ENCODE measurements around the gene ACTR3C.

The ACTR3C gene

DNA sequence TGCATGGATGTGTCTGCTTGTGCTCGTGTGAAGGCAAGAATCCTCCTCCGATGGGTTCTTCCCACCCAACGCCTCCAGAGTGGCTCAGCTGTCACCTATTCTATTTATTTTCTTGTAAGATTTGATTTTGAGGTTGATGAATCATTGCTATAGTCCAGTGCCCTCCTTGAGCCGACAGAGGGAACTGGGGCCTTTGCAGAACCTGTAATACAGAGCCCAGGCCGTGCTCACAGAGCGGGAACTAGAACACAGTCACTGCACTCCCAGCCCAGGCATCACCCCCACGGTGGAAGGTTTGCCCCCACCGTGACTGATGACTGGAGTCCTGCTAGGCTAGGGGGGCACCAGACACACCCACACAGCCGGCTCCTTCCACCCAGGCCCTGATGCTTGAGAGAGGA lies 16.1 kb upstream of the ACTR3C start:
- Histone ChIP-seq H3K4me1 (ENCODE audit: control insufficient read depth, insufficient read depth, low read length) (peaks cover 20% of the 10 kb centered on the region), H3K9ac (ENCODE audit: low read length) (no peak overlapping the region), H3K4me3 (ENCODE audit: low read length) (no peak overlapping the region)

DNA sequence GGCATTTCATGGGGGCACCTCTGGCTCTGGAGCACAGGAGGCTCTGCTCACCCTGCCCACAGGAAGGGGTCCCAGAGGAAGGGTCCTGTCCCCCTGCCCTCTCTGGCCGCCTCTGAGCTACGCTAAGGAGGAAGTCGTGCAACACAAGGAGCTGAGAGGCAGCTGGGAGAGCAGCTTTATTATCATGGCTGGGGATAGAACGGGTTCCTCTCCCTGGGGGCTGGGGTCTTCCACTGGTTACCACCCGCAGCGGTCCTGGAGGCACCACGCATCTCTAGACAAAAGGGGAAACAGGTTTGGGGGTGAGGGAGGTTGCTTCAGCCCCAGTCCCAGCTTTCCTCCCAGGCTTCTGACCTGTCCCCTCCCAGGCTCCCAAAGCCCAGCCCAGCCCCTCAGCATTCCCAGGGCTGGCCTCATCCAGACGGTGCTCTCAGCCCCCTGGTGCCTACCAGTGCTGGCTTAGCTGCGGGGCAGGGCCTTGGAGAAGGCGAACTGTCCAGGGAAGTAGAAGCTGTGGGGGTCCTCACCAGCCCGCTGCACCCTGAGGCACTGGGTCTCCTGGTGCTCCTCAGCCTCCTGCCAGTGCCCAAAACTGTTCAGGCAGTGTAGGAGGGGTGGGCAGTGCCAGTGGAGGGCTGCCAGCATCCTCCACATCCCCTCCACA lies 15.0 kb upstream of the ACTR3C start:
- H3K27me3 ChIP-seq (ENCODE audit: control insufficient read depth, insufficient read depth, low read length): peaks cover 8% of the 10 kb centered on the region
- H3K9ac ChIP-seq (ENCODE audit: low read length): no peak overlapping the region
- no peaks in the 10 kb centered on the region for H3K9me3 ChIP-seq (ENCODE audit: control insufficient read depth, low read length)
- H3K36me3 ChIP-seq (ENCODE audit: control insufficient read depth, insufficient read depth, low read length): no peaks in the 10 kb centered on the region
- no peak overlapping the region for H3K4me3 ChIP-seq (ENCODE audit: low read length)
- peaks cover 20% of the 10 kb centered on the region for H3K4me1 ChIP-seq (ENCODE audit: control insufficient read depth, insufficient read depth, low read length)

More for the DNA sequence above, 16.1 kb upstream of the ACTR3C start:
- H3K36me3 ChIP-seq (ENCODE audit: control insufficient read depth, insufficient read depth, low read length): no peaks in the 10 kb centered on the region
- H3K9me3 ChIP-seq (ENCODE audit: control insufficient read depth, low read length): no peaks in the 10 kb centered on the region
- H3K27me3 ChIP-seq (ENCODE audit: control insufficient read depth, insufficient read depth, low read length): peaks cover 8% of the 10 kb centered on the region

DNA sequence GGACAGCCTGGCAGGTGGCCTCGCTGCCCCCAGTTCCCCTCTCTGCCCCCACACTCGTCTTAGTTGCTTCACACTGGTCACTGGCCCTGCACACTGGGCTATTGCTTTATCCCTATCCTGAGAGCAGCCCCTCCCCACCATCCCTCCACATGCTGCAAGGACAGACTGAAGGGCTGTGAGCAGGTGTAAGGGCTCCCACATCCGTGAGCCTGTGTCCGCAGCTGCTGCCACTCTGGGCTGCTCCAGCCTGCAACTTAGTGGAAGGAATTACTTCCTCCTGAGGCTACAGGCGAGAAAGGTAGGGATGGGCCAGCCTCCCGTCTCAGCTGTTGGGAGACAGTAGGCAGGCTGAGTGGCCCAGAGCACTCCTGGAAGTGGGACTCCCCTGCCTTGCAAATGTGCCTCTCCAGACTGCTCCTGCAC lies 14.3 kb upstream of the ACTR3C start:
- H3K36me3 ChIP-seq (ENCODE audit: control insufficient read depth, insufficient read depth, low read length): no peaks in the 10 kb centered on the region
- peaks cover 8% of the 10 kb centered on the region for H3K27me3 ChIP-seq (ENCODE audit: control insufficient read depth, insufficient read depth, low read length)
- no peaks in the 10 kb centered on the region for H3K9me3 ChIP-seq (ENCODE audit: control insufficient read depth, low read length)
- H3K9ac ChIP-seq (ENCODE audit: low read length): no peak overlapping the region
- peaks cover 20% of the 10 kb centered on the region for H3K4me1 ChIP-seq (ENCODE audit: control insufficient read depth, insufficient read depth, low read length)
- H3K4me3 ChIP-seq (ENCODE audit: low read length): no peak overlapping the region

DNA sequence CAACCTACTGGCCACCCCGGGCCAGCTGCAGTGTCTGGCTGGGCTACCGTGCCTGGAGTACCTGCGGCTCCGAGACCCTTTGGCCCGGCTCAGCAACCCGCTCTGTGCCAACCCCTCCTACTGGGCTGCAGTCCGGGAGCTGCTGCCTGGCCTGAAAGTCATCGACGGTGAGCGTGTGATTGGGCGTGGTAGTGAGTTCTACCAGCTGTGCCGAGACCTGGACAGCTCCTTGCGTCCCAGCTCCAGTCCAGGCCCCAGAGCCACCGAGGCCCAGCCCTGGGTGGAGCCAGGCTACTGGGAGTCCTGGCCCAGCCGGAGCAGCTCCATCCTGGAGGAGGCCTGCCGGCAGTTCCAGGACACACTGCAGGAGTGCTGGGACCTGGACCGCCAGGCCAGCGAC lies 13.8 kb upstream of the ACTR3C start:
- Histone ChIP-seq H3K4me3 (ENCODE audit: low read length) (no peak overlapping the region), H3K4me1 (ENCODE audit: control insufficient read depth, insufficient read depth, low read length) (peaks cover 20% of the 10 kb centered on the region), H3K36me3 (ENCODE audit: control insufficient read depth, insufficient read depth, low read length) (no peaks in the 10 kb centered on the region), H3K27me3 (ENCODE audit: control insufficient read depth, insufficient read depth, low read length) (peaks cover 8% of the 10 kb centered on the region), H3K9ac (ENCODE audit: low read length) (no peak overlapping the region), H3K9me3 (ENCODE audit: control insufficient read depth, low read length) (no peaks in the 10 kb centered on the region)

- Histone ChIP-seq H3K36me3 (ENCODE audit: control insufficient read depth, insufficient read depth, low read length) (no peaks in the 10 kb centered on the region), H3K9ac (ENCODE audit: low read length) (no peak overlapping the region), H3K27me3 (ENCODE audit: control insufficient read depth, insufficient read depth, low read length) (peaks cover 8% of the 10 kb centered on the region), H3K9me3 (ENCODE audit: control insufficient read depth, low read length) (no peaks in the 10 kb centered on the region), H3K4me1 (ENCODE audit: control insufficient read depth, insufficient read depth, low read length) (peaks cover 20% of the 10 kb centered on the region), H3K4me3 (ENCODE audit: low read length) (no peak overlapping the region)
These were observed 13.4 kb upstream of the ACTR3C start for GRCh38 chr7:150336746-150337145.

DNA sequence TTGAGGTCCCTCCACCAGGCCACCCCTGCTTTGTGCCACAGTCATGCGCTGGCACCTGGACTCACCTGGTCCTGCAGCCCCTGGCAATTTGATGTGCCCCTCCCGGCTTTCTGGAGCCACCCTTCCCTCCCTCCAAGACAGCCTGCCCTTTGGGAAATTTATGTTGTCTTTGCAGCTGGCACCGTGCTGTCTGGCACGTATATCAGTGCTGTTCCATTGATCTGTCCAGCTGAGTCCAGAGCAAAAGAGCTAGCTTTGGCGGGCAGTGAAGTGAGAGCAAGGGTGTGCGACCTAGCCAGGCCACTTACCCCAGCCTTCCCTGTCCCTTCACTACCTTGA lies 12.4 kb upstream of the ACTR3C start:
- Histone ChIP-seq H3K4me1 (ENCODE audit: control insufficient read depth, insufficient read depth, low read length) (peaks cover 16% of the 10 kb centered on the region), H3K9me3 (ENCODE audit: control insufficient read depth, low read length) (no peaks in the 10 kb centered on the region), H3K4me3 (ENCODE audit: low read length) (no peak overlapping the region), H3K36me3 (ENCODE audit: control insufficient read depth, insufficient read depth, low read length) (no peaks in the 10 kb centered on the region), H3K9ac (ENCODE audit: low read length) (no peak overlapping the region), H3K27me3 (ENCODE audit: control insufficient read depth, insufficient read depth, low read length) (peaks cover 1% of the 10 kb centered on the region)

DNA sequence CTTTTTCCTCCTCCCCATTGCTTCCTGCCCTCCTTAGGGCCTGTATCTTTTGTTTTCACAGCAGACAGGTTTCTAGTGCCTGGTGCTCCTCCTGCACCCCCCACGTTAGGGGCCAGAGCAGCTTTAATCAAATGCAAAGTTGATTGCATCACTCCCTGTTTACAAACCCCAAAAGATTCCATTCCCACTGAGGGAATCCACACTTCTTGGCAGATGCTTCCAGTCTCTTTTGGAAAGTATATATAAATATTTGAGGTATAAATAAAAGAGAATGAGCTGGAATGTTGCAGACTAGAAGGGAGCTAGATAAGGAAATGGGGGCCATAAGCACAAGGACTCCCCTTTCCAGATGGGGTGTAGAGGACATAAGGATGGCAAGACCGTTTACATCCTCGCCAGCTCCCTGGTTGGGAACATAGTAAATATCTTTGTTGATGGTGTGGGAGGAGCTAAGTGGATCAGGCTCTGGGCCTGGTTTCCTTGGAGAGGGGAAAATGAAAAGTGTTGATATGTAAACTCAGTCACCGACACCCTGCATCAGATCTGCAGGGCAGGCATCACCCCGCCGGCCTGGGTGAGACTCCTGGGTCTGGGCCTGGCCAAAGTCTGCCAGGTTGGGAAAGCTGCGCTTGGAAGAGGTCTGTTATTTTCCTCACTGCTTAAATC lies 11.9 kb upstream of the ACTR3C start:
- no peaks in the 10 kb centered on the region for H3K27me3 ChIP-seq (ENCODE audit: control insufficient read depth, insufficient read depth, low read length)
- H3K9me3 ChIP-seq (ENCODE audit: control insufficient read depth, low read length): no peaks in the 10 kb centered on the region
- no peak overlapping the region for H3K9ac ChIP-seq (ENCODE audit: low read length)
- H3K36me3 ChIP-seq (ENCODE audit: control insufficient read depth, insufficient read depth, low read length): no peaks in the 10 kb centered on the region
- peaks cover 14% of the 10 kb centered on the region for H3K4me1 ChIP-seq (ENCODE audit: control insufficient read depth, insufficient read depth, low read length)
- no peak overlapping the region for H3K4me3 ChIP-seq (ENCODE audit: low read length)

DNA sequence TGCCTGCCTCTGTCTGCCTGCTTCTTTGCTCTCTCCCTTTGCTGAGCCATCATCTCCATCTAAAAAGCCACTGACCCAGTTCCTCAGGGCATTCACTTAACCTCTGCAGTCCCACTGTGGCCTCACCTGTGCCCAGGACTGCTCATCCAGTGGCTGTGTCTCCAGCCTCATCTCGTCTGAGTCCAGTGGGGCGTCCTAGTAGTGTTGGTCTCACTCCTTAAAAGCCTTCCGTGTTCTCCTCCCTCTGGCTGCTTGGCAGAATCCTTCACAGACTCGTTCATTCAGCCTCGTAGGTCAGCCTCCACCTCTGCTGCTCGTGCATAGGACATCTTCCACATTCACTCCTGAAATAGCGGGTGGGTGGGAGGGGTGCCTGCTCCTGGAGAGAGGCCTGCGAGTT lies 10.8 kb upstream of the ACTR3C start:
- Histone ChIP-seq H3K4me1 (ENCODE audit: control insufficient read depth, insufficient read depth, low read length) (peaks cover 6% of the 10 kb centered on the region), H3K9me3 (ENCODE audit: control insufficient read depth, low read length) (no peaks in the 10 kb centered on the region), H3K4me3 (ENCODE audit: low read length) (no peak overlapping the region), H3K27me3 (ENCODE audit: control insufficient read depth, insufficient read depth, low read length) (no peaks in the 10 kb centered on the region), H3K36me3 (ENCODE audit: control insufficient read depth, insufficient read depth, low read length) (no peaks in the 10 kb centered on the region), H3K9ac (ENCODE audit: low read length) (no peak overlapping the region)

DNA sequence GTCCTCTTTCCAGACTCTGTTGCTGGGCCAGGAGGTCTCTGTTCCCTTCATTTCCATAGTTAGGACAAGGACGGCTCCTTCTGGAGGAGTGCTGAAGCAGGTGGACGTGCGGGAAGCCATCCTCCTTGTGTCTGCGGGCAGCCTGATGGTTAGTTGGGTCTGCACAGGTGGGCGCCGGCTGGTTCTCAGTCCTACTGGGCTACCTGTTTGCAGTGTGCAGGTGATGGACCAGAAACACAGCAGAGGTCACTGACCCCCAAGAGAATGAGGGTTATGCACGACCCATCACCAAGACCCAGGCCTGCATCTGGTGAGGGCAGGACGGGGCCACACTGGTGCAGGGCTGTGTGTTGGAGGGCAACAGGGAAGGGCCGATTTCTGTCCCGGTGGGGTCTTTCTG lies 10.3 kb upstream of the ACTR3C start:
- H3K27me3 ChIP-seq (ENCODE audit: control insufficient read depth, insufficient read depth, low read length): no peaks in the 10 kb centered on the region
- H3K9ac ChIP-seq (ENCODE audit: low read length): no peak overlapping the region
- H3K4me3 ChIP-seq (ENCODE audit: low read length): no peak overlapping the region
- peaks cover 6% of the 10 kb centered on the region for H3K4me1 ChIP-seq (ENCODE audit: control insufficient read depth, insufficient read depth, low read length)
- H3K9me3 ChIP-seq (ENCODE audit: control insufficient read depth, low read length): no peaks in the 10 kb centered on the region
- no peaks in the 10 kb centered on the region for H3K36me3 ChIP-seq (ENCODE audit: control insufficient read depth, insufficient read depth, low read length)

DNA sequence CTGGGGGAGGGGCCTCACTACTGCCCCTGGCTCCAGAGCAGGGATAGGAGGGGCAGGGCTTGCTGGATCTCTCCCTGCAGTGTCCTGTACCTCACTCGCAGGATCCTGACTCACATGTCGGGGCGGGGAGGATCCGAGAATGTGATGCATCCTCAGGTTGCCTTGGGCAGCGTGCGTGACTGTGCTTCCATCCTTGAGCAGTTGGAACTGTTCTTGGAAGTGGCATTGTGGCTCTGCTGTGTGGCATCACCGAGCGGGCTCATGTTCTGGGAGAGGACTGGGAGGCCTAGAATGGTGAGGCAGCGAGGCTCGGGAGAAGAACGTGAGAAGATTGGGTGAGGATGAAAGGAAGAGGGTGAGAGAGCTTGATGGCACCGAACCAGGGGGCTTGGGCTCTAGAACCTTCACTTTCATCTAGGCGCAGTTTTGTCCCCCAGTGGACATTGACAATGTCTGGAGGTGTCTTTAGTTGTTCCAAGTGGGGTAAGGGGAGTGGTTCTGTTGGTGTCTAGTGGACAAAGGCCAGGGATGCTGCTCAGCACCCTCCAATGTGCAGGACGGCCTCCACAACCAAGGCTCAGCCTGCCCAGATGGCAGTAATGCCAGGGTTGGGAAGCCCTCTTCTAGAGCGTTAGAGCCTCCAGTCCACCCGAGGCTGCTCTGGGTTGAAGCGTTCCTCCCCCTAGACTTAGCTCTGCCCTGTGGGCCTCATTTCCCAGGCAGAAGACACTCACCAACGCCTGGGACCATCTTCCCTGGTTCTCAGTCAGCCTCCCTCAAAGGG lies 9.7 kb upstream of the ACTR3C start:
- H3K9ac ChIP-seq (ENCODE audit: low read length): no peak overlapping the region
- H3K27me3 ChIP-seq (ENCODE audit: control insufficient read depth, insufficient read depth, low read length): no peaks in the 10 kb centered on the region
- H3K36me3 ChIP-seq (ENCODE audit: control insufficient read depth, insufficient read depth, low read length): no peaks in the 10 kb centered on the region
- peaks cover 6% of the 10 kb centered on the region for H3K4me1 ChIP-seq (ENCODE audit: control insufficient read depth, insufficient read depth, low read length)
- no peak overlapping the region for H3K4me3 ChIP-seq (ENCODE audit: low read length)
- H3K9me3 ChIP-seq (ENCODE audit: control insufficient read depth, low read length): no peaks in the 10 kb centered on the region

DNA sequence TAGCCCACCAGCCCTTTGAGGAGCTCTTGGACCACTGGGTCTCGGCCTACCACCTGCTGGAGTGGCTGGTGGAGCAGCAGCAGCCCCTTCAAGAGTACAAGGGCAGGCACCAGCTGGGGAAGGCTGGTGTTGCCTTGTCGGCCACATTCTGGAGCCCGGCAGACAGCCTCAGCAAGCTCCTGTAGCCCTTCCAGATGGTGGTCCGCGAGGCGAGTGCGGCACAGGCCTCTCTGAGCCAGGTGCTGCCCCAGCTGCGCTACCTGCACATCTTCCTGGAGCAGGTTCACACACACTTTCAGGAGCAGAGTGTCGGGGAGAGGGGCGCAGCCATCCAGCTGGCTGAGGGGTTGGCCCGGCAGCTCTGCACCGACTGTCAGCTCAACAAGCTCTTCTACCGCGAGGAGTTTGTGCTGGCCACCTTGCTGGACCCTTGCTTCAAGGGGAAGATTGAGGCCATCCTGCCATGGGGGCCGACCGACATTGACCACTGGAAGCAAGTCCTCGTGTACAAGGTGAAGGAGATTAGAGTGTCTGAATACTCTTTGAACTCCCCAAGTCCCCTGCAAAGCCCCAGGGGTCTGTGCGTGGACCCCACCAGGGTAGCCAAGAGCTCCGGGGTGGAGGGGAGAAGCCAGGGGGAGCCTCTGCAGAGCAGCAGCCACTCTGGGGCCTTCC lies 7.0 kb upstream of the ACTR3C start:
- Histone ChIP-seq H3K36me3 (ENCODE audit: control insufficient read depth, insufficient read depth, low read length) (no peaks in the 10 kb centered on the region), H3K27me3 (ENCODE audit: control insufficient read depth, insufficient read depth, low read length) (no peaks in the 10 kb centered on the region), H3K4me3 (ENCODE audit: low read length) (no peak overlapping the region), H3K9ac (ENCODE audit: low read length) (no peak overlapping the region), H3K4me1 (ENCODE audit: control insufficient read depth, insufficient read depth, low read length) (no peaks in the 10 kb centered on the region), H3K9me3 (ENCODE audit: control insufficient read depth, low read length) (no peaks in the 10 kb centered on the region)
